ENCODE data around the gene KATNA1. TPM values are rescaled to one million over a fixed set of nuclear protein-coding genes. Genes with fewer than 3 reads are reported as not detected.
A peak's percentile ranks its signal among the peaks of the same experiment; 100 is the strongest.

KATNA1 gene
- polyA plus RNA-seq, 3 donors = 27.0 to 32.4 (median 27.9) TPM

GRCh38 chr6:149551920-149552319 is 96.6 kb downstream of the KATNA1 start:
- DNase-seq = no peak

GRCh38 chr6:149545754-149546471 is 102.6 kb downstream of the KATNA1 start, which contains the start of gene PPIL4:
Gene PPIL4 (minus strand): TSS chr6:149546043. CDS start chr6:149546005, 38 bp downstream.
- peak; percentile 96 for DNase-seq

GRCh38 chr6:149545258-149545753 is 103.2 kb downstream of the KATNA1 start:
- DNase-seq = peak; percentile 71

Other genes with a start within 250 kb of the KATNA1 start
- 1 to 10 TPM in 1 of 3 donors, under 1 TPM in 2; 0.55 to 1.4 (median 0.73) TPM for gene SUMO4, start 248.5 kb downstream of the KATNA1 start, polyA plus RNA-seq (ENCODE audit: insufficient read length in 3 of 3)
- under 1 TPM; 0.27 to 0.65 (median 0.29) TPM for gene ZC3H12D, start 163.7 kb downstream of the KATNA1 start, polyA plus RNA-seq (ENCODE audit: insufficient read length in 3 of 3)
- 10 to 100 TPM; 49.5 to 57.1 (median 52.2) TPM for gene PPIL4, start 102.7 kb downstream of the KATNA1 start, polyA plus RNA-seq (ENCODE audit: insufficient read length in 3 of 3)
- 10 to 100 TPM; 72.9 to 96.1 (median 81.4) TPM for gene GINM1, start 82.3 kb downstream of the KATNA1 start, polyA plus RNA-seq (ENCODE audit: insufficient read length in 3 of 3)
- 10 to 100 TPM; 25.2 to 31.7 (median 30.7) TPM for gene LATS1, start 69.4 kb upstream of the KATNA1 start, polyA plus RNA-seq (ENCODE audit: insufficient read length in 3 of 3)
- gene NUP43, start 97.8 kb upstream of the KATNA1 start, polyA plus RNA-seq (ENCODE audit: insufficient read length in 3 of 3) = 10 to 100 TPM; 37.7 to 46.5 (median 44.1) TPM
- gene PCMT1, start 101.0 kb upstream of the KATNA1 start, polyA plus RNA-seq (ENCODE audit: insufficient read length in 3 of 3) = 10 to 100 TPM; 81.3 to 94.0 (median 88.6) TPM
- gene LRP11, start 215.6 kb upstream of the KATNA1 start, polyA plus RNA-seq (ENCODE audit: insufficient read length in 3 of 3) = 10 to 100 TPM; 33.5 to 35.2 (median 34.2) TPM
- under 1 TPM; 0.29 to 0.60 (median 0.58) TPM for gene RAET1E, start 249.4 kb upstream of the KATNA1 start, polyA plus RNA-seq (ENCODE audit: insufficient read length in 3 of 3)

All from renal pelvis (tissue), 4 donors.